Prostate gland (tissue), 2 donors: Measurements from ENCODE around the gene ADAP1.

Experiments
- POLR2A ChIP-seq: fragments of 450-650 bp; IDR thresholded peaks from one replicate; pipeline ENCODE4 v1.6.1; 2016; ENCODE audit warnings: antibody characterized with exemption, mild to moderate bottlenecking
- POLR2AphosphoS5 ChIP-seq: sonication (generic); formaldehyde crosslinking; IDR thresholded peaks from one replicate; pipeline ENCODE4 v1.6.1; 2017; ENCODE audit warnings: antibody characterized with exemption
- TF ChIP-seq, protein P1 (sequence below), 4 experiments: fragments of 200-600 bp in 2 of 4; fragments of 450-650 bp in 2 of 4; sonication (generic) in 2 of 4; IDR thresholded peaks; 1 replicate in 3 of 4; 2 replicates in 1 of 4; pipeline ENCODE4 v1.5.1; 2016 to 2019; ENCODE audit warnings: antibody characterized with exemption in 4 of 4, mild to moderate bottlenecking in 2 of 4, moderate library complexity in 2 of 4

- no peak for TF ChIP-seq POLR2AphosphoS5
- TF ChIP-seq, protein P1, sequence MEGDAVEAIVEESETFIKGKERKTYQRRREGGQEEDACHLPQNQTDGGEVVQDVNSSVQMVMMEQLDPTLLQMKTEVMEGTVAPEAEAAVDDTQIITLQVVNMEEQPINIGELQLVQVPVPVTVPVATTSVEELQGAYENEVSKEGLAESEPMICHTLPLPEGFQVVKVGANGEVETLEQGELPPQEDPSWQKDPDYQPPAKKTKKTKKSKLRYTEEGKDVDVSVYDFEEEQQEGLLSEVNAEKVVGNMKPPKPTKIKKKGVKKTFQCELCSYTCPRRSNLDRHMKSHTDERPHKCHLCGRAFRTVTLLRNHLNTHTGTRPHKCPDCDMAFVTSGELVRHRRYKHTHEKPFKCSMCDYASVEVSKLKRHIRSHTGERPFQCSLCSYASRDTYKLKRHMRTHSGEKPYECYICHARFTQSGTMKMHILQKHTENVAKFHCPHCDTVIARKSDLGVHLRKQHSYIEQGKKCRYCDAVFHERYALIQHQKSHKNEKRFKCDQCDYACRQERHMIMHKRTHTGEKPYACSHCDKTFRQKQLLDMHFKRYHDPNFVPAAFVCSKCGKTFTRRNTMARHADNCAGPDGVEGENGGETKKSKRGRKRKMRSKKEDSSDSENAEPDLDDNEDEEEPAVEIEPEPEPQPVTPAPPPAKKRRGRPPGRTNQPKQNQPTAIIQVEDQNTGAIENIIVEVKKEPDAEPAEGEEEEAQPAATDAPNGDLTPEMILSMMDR (IDR thresholded peaks at IDR 0.05): no peak
- TF ChIP-seq POLR2A: no peak
Observed at GRCh38 chr7:894927-895450, 59.5 kb downstream of the ADAP1 start.
